Right lobe of liver (tissue), 6 donors: ENCODE results near the gene CHST3. TPM values are rescaled to one million over a fixed set of nuclear protein-coding genes. Genes with fewer than 3 reads are reported as not detected.
"Not testable (repeated sequence)": the region's sequence is repeated elsewhere in the genome, so short reads cannot be mapped to it uniquely, and the experiment has no call there.

Experiments used
- ATAC-seq, 4 donors: fragments of 200-7000 bp; cut with Tn5 transposase; one replicate each; pipeline ENCODE4 v1.9.1; 2020; ENCODE audit warnings: mild to moderate bottlenecking in 4 of 4, moderate library complexity in 4 of 4
- DNase-seq, 3 donors: peaks; one replicate each; pipeline ENCODE4 v3.0.0-alpha.2; 2020
- H3K27ac ChIP-seq, 3 donors: fragments of 200-600 bp; one replicate each; pipeline ENCODE4 v1.8.0; 2022
- H3K27me3 ChIP-seq, 2 donors: fragments of 200-600 bp; one replicate each; pipeline ENCODE4 v1.8.0; 2022
- H3K36me3 ChIP-seq, 4 donors: fragments of 200-600 bp; sonication (generic) in 1 of 4; one replicate each; pipeline versions ENCODE4 v1.5.1 to v1.8.0; 2017 to 2022; ENCODE audit warnings: control low read depth in 1 of 4
- H3K4me1 ChIP-seq, 4 donors: fragments of 200-600 bp; sonication (generic) in 1 of 4; one replicate each; pipeline versions ENCODE4 v1.5.1 to v1.8.0; 2017 to 2022; ENCODE audit warnings: control low read depth in 1 of 4
- H3K4me3 ChIP-seq, 3 donors: fragments of 200-600 bp; one replicate each; pipeline ENCODE4 v1.8.0; 2022
- H3K9me3 ChIP-seq, 4 donors: fragments of 200-600 bp; sonication (generic) in 1 of 4; one replicate each; pipeline versions ENCODE4 v1.5.1 to v1.8.0; 2017 to 2022; ENCODE audit warnings: control low read depth in 1 of 4
- POLR2A ChIP-seq: fragments of 450-650 bp; IDR thresholded peaks from one replicate; pipeline ENCODE4 v1.6.1; 2017; ENCODE audit warnings: antibody characterized with exemption, mild to moderate bottlenecking
- WGBS: methylation state at CpG from one replicate; pipeline ENCODE4 v1.1.6; 2018; ENCODE audit warnings: low coverage, low lambda C conversion rate; ENCODE audit not compliant: insufficient coverage; ENCODE audit errors: missing lambda C conversion rate; 5-methylcytosine and 5-hydroxymethylcytosine counted together
- intact Hi-C, 2 donors: fragments of 100-400 bp; cut with DNase I; formaldehyde crosslinking; loops; one replicate each; pipeline versions ENCODE4 v1.11.2 to v1.14.1; 2022
- total RNA-seq, 6 experiments: library from RNA; depleted of rRNA in 2 of 6; stranded (reverse); fragments of >200 nt in 2 of 6; fragmentation: NEBNext Ultra II Directional in 3 of 6; extraction: Animal tissue kit (Norgen Biotek cat#: 25700) in 3 of 6; gene quantifications; one replicate each; pipeline versions ENCODE4 v1.1.0 to v1.2.4, GENCODE V29; 2016 to 2023
- TF ChIP-seq, protein P1 (sequence below), 4 donors: fragments of 200-600 bp in 3 of 4; fragments of 450-650 bp in 1 of 4; IDR thresholded peaks; one replicate each; pipeline versions ENCODE4 v1.5.1 to v1.8.0; 2016 to 2022; ENCODE audit warnings: antibody characterized with exemption in 4 of 4, mild to moderate bottlenecking in 2 of 4
- donor health status: DM: no; HTN: yes; CAD: no.
- donor health status: DM: no; HTN: no; CAD: no.
- donor health status: DM: no; HTN: no; CAD: no.
- donor health status: DM: no; HTN: yes; CAD: no.
- donor health status: DM: no; HTN: yes; CAD: no.

The CHST3 gene
- total RNA-seq, 6 experiments from 2014 or later = 0.81 to 2.5 (median 1.8) TPM

DNA sequence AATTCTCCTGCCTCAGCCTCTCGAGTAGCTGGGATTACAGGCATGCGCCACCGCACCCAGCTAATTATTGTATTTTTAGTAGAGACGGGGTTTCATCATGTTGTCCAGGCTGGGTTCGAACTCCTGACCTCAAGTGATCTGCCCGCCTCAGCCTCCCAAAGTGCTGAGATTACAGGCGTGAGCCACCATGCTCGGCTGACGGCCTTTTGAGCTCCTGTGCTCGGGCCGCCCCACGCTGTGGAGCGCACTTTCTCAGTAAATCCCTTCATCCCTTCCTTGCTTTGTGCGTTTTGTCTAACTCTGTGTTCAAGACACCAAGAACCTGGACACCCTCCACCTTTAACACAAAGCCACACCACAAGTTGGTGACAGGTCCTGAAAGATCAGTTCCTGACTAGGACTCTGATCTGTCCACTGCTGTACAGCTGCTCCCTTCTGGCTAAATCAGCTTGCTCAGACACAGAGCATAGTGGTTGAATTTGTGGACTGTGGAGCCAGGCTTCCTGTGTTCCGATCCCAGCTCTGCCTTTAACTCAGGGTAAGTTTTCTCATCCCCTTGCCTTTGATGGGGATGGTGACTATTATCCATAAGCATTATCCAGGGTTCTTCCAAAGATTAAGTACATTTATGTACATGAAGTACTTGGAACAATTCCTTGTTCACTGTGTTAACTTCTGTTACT, 20.1 kb downstream of the CHST3 start:
- Histone ChIP-seq H3K4me1 (peaks cover 0 to 7% (median 0%) of the 10 kb centered on the region in 4 donors), H3K27ac (no peak overlapping the region)
- 78% methylated on average over 7 of the region's 15 CpGs for WGBS

DNA sequence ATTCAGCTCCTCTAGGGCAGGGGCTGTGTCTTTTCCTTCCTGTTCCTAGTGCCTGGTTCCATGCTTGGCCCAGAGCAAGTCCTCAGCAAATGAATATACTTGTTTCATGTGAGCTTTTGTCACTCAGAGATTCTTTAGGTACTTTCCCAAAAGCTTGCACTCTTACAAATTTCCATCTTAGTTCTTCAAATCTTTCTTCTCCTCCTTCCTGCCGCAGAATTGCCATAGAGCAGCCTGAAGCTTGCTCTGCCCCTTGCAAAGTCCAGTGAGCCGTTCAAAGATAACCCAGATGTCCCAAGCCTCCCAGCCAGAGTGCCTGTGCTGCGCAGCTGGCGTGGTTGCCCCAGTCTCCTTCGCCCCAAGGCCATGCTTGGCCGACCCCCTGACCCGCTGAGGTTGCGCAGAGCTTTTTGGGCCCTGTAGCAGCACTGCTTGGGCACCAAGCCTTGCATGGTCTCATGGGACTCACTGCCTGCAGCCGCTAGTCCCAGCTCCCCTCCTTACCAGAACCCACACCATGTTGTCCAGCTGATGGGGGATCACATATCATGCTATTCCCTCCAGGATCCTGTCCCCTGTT, 20.7 kb downstream of the CHST3 start:
- no peaks in the 10 kb centered on the region for H3K36me3 ChIP-seq
- no peak for TF ChIP-seq POLR2A
- TF ChIP-seq, protein P1, sequence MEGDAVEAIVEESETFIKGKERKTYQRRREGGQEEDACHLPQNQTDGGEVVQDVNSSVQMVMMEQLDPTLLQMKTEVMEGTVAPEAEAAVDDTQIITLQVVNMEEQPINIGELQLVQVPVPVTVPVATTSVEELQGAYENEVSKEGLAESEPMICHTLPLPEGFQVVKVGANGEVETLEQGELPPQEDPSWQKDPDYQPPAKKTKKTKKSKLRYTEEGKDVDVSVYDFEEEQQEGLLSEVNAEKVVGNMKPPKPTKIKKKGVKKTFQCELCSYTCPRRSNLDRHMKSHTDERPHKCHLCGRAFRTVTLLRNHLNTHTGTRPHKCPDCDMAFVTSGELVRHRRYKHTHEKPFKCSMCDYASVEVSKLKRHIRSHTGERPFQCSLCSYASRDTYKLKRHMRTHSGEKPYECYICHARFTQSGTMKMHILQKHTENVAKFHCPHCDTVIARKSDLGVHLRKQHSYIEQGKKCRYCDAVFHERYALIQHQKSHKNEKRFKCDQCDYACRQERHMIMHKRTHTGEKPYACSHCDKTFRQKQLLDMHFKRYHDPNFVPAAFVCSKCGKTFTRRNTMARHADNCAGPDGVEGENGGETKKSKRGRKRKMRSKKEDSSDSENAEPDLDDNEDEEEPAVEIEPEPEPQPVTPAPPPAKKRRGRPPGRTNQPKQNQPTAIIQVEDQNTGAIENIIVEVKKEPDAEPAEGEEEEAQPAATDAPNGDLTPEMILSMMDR (IDR thresholded peaks at IDR 0.05) = no peak
- intact Hi-C loops = no loop called here
- H3K27ac ChIP-seq = peak overlapping the region; percentile 14 to 32 (median 18)
- H3K9me3 ChIP-seq = no peaks in the 10 kb centered on the region
- H3K4me1 ChIP-seq = peaks cover 0 to 7% (median 0%) of the 10 kb centered on the region in 4 donors
- peak in 1 of 3 donors; percentile 44 for DNase-seq
- WGBS = 75% methylated on average over 1 of the region's 9 CpGs
- no peaks in the 10 kb centered on the region for H3K27me3 ChIP-seq
- peak in 2 of 4 donors; percentile 32 to 36 for ATAC-seq
- H3K4me3 ChIP-seq = no peak overlapping the region

More for the DNA sequence above, 20.1 kb downstream of the CHST3 start:
- no peaks in the 10 kb centered on the region for H3K27me3 ChIP-seq
- no peak for DNase-seq
- H3K36me3 ChIP-seq = no peaks in the 10 kb centered on the region
- no peak overlapping the region for H3K4me3 ChIP-seq
- no peaks in the 10 kb centered on the region for H3K9me3 ChIP-seq
- intact Hi-C loops = no loop called here
- no peak for TF ChIP-seq POLR2A
- TF ChIP-seq, protein P1 (IDR thresholded peaks at IDR 0.05) = no peak
- peak in 1 of 4 donors; percentile 4 for ATAC-seq

DNA sequence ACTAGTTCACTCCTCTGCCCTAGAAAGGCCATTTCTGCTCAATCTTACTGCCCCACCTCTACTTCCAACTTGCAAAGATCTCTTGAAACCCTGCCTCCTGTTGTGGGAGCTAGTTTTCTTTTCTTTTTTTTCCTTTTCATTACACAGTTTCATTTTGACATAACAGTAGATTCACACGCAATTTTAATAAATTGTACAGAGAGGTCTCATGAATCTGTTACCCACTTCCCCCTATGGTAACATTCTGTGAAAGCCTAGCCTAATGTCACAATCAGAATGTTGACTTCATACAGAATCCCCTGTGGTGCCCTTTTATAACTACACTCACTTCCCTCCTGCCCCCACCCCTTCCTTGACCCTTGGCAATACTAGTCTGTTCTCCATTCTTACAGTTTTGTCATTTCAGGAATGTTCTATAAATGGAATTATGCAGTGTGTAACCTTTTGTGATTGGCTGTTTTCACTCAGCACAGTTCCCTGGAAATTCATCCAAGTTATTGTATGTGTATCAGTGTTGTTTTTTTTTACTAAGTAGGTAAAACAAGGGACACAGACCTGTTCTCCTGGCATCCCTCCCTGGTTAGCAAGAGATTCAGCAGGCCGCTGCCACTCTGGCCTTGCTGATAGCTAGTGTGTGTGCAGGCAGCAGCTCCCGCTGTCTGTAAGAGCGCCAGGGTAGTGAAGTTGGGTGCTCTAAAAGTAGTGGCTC, 21.5 kb downstream of the CHST3 start:
- no peaks in the 10 kb centered on the region for H3K36me3 ChIP-seq
- H3K27ac ChIP-seq = peak overlapping the region; percentile 29 to 43 (median 33)
- 50% methylated on average over 3 of the region's 4 CpGs for WGBS
- DNase-seq (peak in 1 of 3 donors; percentile 12), ATAC-seq (peak; percentile 47 to 75 (median 66))
- TF ChIP-seq, protein P1 (IDR thresholded peaks at IDR 0.05) = no peak
- no peak for TF ChIP-seq POLR2A
- no peak overlapping the region for H3K4me3 ChIP-seq
- H3K4me1 ChIP-seq = peaks cover 0 to 7% (median 0%) of the 10 kb centered on the region in 4 donors
- intact Hi-C loops = no loop called here
- no peaks in the 10 kb centered on the region for H3K27me3 ChIP-seq
- no peaks in the 10 kb centered on the region for H3K9me3 ChIP-seq

DNA sequence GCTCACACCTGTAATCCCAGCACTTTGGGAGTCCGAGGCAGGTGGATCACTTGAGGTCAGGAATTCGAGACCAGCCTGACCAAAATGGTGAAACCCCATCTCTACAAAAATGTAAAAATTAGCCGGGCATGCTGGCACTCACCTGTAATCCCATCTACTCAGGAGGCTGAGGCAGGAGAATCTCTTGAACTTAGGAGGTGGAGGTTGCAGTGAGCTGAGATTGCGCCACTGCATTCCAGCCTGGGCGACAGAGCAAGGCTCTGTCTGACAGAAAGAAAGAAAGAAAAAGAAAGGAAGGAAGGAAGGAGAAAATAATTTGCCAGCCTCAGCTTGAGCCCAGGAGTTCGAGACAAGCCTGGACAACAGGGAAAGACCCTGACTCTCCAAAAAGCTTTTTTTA, 24.7 kb downstream of the CHST3 start:
- H3K9me3 ChIP-seq, DNase-seq, H3K4me1 ChIP-seq, H3K27ac ChIP-seq, ATAC-seq, H3K36me3 ChIP-seq, intact Hi-C loops, H3K27me3 ChIP-seq, H3K4me3 ChIP-seq: not testable (repeated sequence)
- 61% methylated on average over 6 of the region's 6 CpGs for WGBS
